Retinal pigment epithelial cell (primary cell): Measurements from ENCODE around the gene RFFL.
"Not testable (repeated sequence)": the region's sequence is repeated elsewhere in the genome, so short reads cannot be mapped to it uniquely, and the experiment has no call there.

Experiments
- DNase-seq: peaks from one replicate; pipeline ENCODE4 v3.0.0-alpha.2; 2010; ENCODE audit warnings: low read depth
- H3K4me3 ChIP-seq: 2 replicates; pipeline ENCODE4 v1.5.1; 2011; ENCODE audit warnings: mild to moderate bottlenecking, low read length, control low read depth, moderate library complexity
- TF ChIP-seq, protein P1 (sequence below): conservative IDR thresholded peaks from 2 replicates; pipeline ENCODE4 v1.5.1; 2011; ENCODE audit warnings: low read depth, low read length, control low read depth, inconsistent platforms

RFFL gene

DNA sequence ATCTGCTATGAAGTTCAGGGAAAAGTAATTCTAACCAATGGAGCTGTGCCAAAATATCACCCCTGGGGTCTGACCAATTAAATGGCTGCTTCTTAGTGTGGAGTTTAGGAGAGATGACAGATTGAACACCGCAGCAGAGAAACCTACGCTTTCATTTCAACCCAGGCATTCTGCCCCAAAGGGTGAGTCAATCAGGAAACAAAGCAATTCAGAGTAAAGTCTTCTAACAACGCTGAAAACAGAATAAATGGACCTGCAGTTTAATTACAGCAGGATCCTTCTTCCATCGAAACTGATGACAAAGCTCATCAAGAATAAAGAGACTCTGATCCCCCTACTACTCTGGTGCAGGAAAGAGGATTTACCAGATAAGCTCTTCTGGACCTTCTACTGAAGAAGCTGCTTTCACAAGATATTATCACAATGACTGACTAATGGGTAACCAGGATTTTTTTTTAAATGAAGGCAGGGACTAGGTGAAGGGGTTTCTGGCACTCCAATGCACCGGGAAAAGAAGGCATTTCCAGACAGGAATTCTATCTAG is 16.7 kb downstream of the RFFL start:
- peak; percentile 38 for DNase-seq
- peak overlapping the region; percentile 31 for H3K4me3 ChIP-seq
- TF ChIP-seq, protein P1, sequence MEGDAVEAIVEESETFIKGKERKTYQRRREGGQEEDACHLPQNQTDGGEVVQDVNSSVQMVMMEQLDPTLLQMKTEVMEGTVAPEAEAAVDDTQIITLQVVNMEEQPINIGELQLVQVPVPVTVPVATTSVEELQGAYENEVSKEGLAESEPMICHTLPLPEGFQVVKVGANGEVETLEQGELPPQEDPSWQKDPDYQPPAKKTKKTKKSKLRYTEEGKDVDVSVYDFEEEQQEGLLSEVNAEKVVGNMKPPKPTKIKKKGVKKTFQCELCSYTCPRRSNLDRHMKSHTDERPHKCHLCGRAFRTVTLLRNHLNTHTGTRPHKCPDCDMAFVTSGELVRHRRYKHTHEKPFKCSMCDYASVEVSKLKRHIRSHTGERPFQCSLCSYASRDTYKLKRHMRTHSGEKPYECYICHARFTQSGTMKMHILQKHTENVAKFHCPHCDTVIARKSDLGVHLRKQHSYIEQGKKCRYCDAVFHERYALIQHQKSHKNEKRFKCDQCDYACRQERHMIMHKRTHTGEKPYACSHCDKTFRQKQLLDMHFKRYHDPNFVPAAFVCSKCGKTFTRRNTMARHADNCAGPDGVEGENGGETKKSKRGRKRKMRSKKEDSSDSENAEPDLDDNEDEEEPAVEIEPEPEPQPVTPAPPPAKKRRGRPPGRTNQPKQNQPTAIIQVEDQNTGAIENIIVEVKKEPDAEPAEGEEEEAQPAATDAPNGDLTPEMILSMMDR = no peak

DNA sequence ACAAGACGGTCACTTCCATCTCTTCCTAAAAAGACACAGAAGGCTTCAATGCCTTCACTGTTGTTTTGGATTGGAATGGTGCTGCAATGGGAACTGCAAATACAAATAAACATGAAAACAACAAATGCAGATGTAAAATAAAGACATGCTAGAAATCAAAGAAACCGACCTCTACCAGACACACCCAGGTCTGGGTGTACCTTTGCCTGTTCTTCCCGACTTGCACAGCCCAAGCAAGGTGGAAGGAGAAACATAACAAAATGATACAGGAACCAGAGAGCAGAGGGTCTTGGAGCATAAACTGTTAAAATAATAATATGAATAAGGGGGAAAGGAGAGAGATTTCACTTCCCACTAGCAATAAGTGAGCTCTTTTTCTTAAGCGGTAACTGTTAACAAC is 17.3 kb downstream of the RFFL start:
- TF ChIP-seq, protein P1 = no peak
- H3K4me3 ChIP-seq = peak overlapping the region; percentile 19
- DNase-seq = no peak

DNA sequence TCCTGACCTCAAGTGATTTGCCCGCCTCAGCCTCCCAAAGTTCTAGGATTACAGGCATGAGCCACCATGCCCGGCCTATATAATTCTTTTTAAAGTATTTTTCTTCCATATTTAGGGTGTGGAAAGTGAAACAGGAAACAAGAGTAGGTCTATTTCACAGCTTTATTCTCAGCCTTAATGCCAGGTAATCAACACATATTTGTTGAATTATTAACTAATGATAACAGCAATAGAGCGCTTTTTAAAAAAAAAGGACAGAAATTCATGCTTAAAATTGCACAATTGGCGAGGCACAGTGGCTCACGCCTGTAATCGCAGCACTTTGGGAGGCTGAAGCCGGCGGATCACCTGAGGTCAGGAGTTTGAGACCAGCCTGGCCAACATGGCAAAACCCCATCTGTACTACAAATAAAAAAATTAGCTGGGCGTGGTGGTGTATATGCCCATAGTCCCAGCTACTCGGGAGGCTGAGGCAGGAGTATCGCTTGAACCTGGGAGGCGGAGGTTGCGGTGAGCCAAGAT is 18.0 kb downstream of the RFFL start:
- not testable (repeated sequence) for H3K4me3 ChIP-seq

DNA sequence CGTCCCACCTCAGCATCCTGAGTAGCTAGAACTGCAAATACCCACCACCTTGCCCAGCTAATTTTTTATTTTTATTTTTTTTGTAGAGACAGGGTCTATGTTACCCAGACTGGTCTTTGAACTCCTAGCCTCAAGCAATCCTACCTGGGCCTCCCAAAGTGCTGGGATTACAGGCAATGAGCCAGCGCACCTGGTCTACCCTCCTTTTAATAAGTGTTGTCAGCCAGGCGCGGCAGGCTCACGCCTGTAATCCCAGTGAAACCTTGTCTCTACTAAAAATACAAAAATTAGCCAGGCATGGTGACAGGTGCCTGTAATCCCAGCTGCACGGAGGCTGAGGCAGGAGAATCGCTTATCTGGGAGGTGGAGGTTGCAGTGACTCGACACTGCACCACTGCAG is 19.3 kb downstream of the RFFL start:
- no peak for DNase-seq
- H3K4me3 ChIP-seq = no peak overlapping the region
- TF ChIP-seq, protein P1 = no peak

More for the DNA sequence above, 18.0 kb downstream of the RFFL start:
- not testable (repeated sequence) for DNase-seq

DNA sequence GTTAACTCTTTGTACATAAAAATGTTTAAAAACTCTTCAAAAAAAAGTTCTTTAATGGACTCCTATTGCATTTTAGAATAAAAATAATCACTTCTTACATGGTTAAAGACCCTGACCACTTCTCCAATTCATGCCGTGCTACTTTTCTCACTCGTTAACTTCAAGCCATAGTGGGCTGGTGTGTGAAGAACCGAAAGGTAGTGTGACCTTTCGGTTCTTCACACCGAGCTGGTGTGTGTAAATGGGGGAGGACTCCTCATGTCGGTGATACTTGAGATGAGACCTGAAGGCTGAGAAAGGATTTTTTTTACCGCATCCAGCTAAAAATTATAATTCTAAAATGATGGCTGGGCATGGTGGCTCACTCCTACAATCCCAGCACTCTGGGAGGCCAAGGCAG is 22.1 kb downstream of the RFFL start:
- TF ChIP-seq, protein P1 = no peak
- no peak for DNase-seq
- H3K4me3 ChIP-seq = no peak overlapping the region

DNA sequence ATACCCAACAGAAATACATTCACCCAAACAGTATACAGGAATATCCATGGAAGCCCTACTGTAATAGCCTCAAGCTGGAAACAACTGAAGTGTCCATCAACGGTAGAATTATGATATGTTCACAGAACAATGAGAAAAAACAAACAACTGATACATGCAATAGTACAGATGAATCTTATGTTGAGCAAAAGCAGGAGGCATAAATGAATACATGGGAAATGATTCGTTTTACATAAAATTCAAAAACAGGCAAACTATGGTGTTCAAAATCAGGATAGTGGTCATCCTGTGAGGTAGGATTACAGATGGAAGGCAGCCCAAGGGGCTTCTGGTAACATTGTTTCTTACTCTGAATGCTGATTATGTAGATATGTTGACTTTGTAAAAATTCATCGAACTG is 25.1 kb downstream of the RFFL start:
- TF ChIP-seq, protein P1 = no peak
- no peak overlapping the region for H3K4me3 ChIP-seq
- DNase-seq = no peak

DNA sequence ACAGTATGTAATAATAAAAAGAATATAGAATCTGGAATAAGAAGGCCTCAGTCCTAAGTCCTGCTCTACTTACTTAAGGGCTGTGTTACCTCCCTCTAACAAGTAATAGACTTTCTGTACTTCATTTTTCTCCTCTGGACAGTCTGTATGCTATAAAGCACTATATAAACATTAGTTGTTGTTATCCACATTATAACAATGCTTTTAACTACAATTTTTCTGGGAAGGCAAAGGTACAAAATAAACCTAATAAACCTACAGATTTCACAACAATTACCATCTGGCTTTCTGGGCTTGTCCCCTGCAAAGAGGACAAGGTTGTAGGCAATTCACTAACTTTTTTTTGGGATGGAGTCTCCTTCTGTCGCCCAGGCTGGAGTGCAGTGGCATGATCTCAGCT is 32.7 kb downstream of the RFFL start:
- TF ChIP-seq, protein P1 = no peak
- H3K4me3 ChIP-seq = no peak overlapping the region
- DNase-seq = no peak
